Testis (tissue), 3 donors: ENCODE results near the gene SRSF5. TPM values are rescaled to one million over a fixed set of nuclear protein-coding genes. Genes with fewer than 3 reads are reported as not detected.

Source experiments
- DNase-seq: peaks from one replicate; pipeline ENCODE4 v3.0.0-alpha.2; 2019
- H3K27ac ChIP-seq, 2 donors: fragments of 200-600 bp; sonication (generic); one replicate each; pipeline ENCODE4 v1.5.1; 2019
- H3K27me3 ChIP-seq: fragments of 200-600 bp; sonication (generic); one replicate; pipeline ENCODE4 v1.5.1; 2019
- H3K36me3 ChIP-seq: fragments of 200-600 bp; sonication (generic); one replicate; pipeline ENCODE4 v1.5.1; 2017; ENCODE audit warnings: low read depth; ENCODE audit errors: missing control alignments
- H3K4me1 ChIP-seq: fragments of 200-600 bp; sonication (generic); one replicate; pipeline ENCODE4 v1.5.1; 2019
- H3K4me3 ChIP-seq, 2 donors: fragments of 200-600 bp; sonication (generic); one replicate each; pipeline ENCODE4 v1.5.1; 2017 to 2019
- H3K9me3 ChIP-seq: fragments of 200-600 bp; sonication (generic); one replicate; pipeline ENCODE4 v1.5.1; 2017
- POLR2A ChIP-seq: fragments of 450-650 bp; IDR thresholded peaks from one replicate; pipeline ENCODE4 v1.6.1; 2017; ENCODE audit warnings: antibody characterized with exemption, mild to moderate bottlenecking, moderate library complexity
- WGBS, 2 donors: methylation state at CpG; one replicate each; pipeline ENCODE4 v1.1.5; 2018; 5-methylcytosine and 5-hydroxymethylcytosine counted together
- intact Hi-C: fragments of 100-400 bp; cut with DNase I; formaldehyde crosslinking; loops from one replicate; pipeline ENCODE4 v1.15.1; 2023; ENCODE audit warnings: low total_unique reads
- polyA plus RNA-seq: library from polyadenylated mRNA; stranded (reverse); fragments of 350-450 nt; fragmentation: Illumina TruSeq; extraction: RNeasy Lipid Tissue Mini Kit (QIAGEN cat#74804); gene quantifications from one replicate; pipeline ENCODE4 v1.2.3, GENCODE V29; 2014; ENCODE audit warnings: low read depth, low replicate concordance; ENCODE audit not compliant: insufficient read depth
- small RNA-seq, 2 donors: library from RNA; depleted of rRNA; stranded (forward); fragments of <200 nt; gene quantifications; one replicate each; pipeline ENCODE3, GENCODE V24; 2016
- total RNA-seq, 2 donors: library from RNA; depleted of rRNA; stranded (reverse); fragments of >200 nt; gene quantifications; one replicate each; pipeline ENCODE4 v1.2.3, GENCODE V29; 2016
- TF ChIP-seq, protein P1 (sequence below), 3 experiments: fragments of 450-650 bp in 2 of 3; fragments of 200-600 bp in 1 of 3; sonication (generic) in 1 of 3; IDR thresholded peaks; one replicate each; pipeline ENCODE4 v1.5.1; 2016 to 2019; ENCODE audit warnings: antibody characterized with exemption in 3 of 3, mild to moderate bottlenecking in 2 of 3, moderate library complexity in 1 of 3

SRSF5 gene
- total and polyA plus RNA-seq, 3 donors from 2014 or later = 341 to 530 (median 500) TPM

- Histone ChIP-seq H3K4me1 (no peaks in the 10 kb centered on the region), H3K4me3 (no peak overlapping the region), H3K9me3 (no peaks in the 10 kb centered on the region), H3K27ac (no peak overlapping the region), H3K36me3 (no peaks in the 10 kb centered on the region), H3K27me3 (no peaks in the 10 kb centered on the region)
- DNase-seq = no peak
- 93 to 94% methylated on average over 5 of the region's 5 CpGs for WGBS, 2 donors
- intact Hi-C loops = loop anchor here (5.0 kb wide), 1 partner anchor 211 kb away; no protein-coding TSS in a partner anchor
- no peak for TF ChIP-seq POLR2A
- TF ChIP-seq, protein P1, sequence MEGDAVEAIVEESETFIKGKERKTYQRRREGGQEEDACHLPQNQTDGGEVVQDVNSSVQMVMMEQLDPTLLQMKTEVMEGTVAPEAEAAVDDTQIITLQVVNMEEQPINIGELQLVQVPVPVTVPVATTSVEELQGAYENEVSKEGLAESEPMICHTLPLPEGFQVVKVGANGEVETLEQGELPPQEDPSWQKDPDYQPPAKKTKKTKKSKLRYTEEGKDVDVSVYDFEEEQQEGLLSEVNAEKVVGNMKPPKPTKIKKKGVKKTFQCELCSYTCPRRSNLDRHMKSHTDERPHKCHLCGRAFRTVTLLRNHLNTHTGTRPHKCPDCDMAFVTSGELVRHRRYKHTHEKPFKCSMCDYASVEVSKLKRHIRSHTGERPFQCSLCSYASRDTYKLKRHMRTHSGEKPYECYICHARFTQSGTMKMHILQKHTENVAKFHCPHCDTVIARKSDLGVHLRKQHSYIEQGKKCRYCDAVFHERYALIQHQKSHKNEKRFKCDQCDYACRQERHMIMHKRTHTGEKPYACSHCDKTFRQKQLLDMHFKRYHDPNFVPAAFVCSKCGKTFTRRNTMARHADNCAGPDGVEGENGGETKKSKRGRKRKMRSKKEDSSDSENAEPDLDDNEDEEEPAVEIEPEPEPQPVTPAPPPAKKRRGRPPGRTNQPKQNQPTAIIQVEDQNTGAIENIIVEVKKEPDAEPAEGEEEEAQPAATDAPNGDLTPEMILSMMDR (IDR thresholded peaks at IDR 0.05) = no peak
These were observed 49.3 kb downstream of the SRSF5 start for GRCh38 chr14:69816216-69816615.

- Histone ChIP-seq H3K9me3 (no peaks in the 10 kb centered on the region), H3K27ac (no peak overlapping the region), H3K36me3 (no peaks in the 10 kb centered on the region), H3K4me1 (no peaks in the 10 kb centered on the region), H3K4me3 (no peak overlapping the region), H3K27me3 (no peaks in the 10 kb centered on the region)
- no peak for TF ChIP-seq POLR2A
- TF ChIP-seq, protein P1 (IDR thresholded peaks at IDR 0.05) = peak; percentile 90 to 96 (median 95)
- 5 to 7% methylated on average over 11 of the region's 11 CpGs for WGBS, 2 donors
- DNase-seq = peak; percentile 72
- intact Hi-C loops = loop anchor here (5.0 kb wide), 1 partner anchor 209 kb away; no protein-coding TSS in a partner anchor
These were observed 51.8 kb downstream of the SRSF5 start for GRCh38 chr14:69818758-69819191.

- no peak for TF ChIP-seq POLR2A
- TF ChIP-seq, protein P1 (IDR thresholded peaks at IDR 0.05) = no peak
- Histone ChIP-seq H3K9me3 (no peaks in the 10 kb centered on the region), H3K36me3 (no peaks in the 10 kb centered on the region), H3K27me3 (no peaks in the 10 kb centered on the region), H3K4me1 (no peaks in the 10 kb centered on the region), H3K4me3 (no peak overlapping the region), H3K27ac (no peak overlapping the region)
- intact Hi-C loops = loop anchor here (5.0 kb wide), 1 partner anchor 208 kb away; no protein-coding TSS in a partner anchor
- 78 to 94% methylated on average over 8 of the region's 8 CpGs for WGBS, 2 donors
- no peak for DNase-seq
These were observed 52.7 kb downstream of the SRSF5 start for GRCh38 chr14:69819607-69820006.

- 90 to 95% methylated on average over 2 of the region's 2 CpGs for WGBS, 2 donors
These were observed 54.0 kb downstream of the SRSF5 start for GRCh38 chr14:69820991-69821390.

More at GRCh38 chr14:69820991-69821390, 54.0 kb downstream of the SRSF5 start:
- Histone ChIP-seq H3K4me3 (no peak overlapping the region), H3K9me3 (no peaks in the 10 kb centered on the region), H3K36me3 (no peaks in the 10 kb centered on the region), H3K4me1 (no peaks in the 10 kb centered on the region), H3K27ac (no peak overlapping the region), H3K27me3 (no peaks in the 10 kb centered on the region)
- intact Hi-C loops = no loop called here
- TF ChIP-seq, protein P1 (IDR thresholded peaks at IDR 0.05) = no peak
- TF ChIP-seq POLR2A = no peak
- no peak for DNase-seq

Small RNA genes lying within 50 kb of the gene (small RNA-seq; reads per million reads assigned to genes)
- gene RF00614 = 0 reads per million in 2 donors

Other genes starting within 250 kb of the SRSF5 start
- 1 to 10 TPM; 1.7 to 1.9 TPM for gene CCDC177, start 192.3 kb upstream of the SRSF5 start, total RNA-seq
- 0.63 TPM for gene CCDC177, start 192.3 kb upstream of the SRSF5 start, polyA plus RNA-seq
- 10 to 100 TPM; 38.7 to 39.5 TPM for gene SUSD6, start 155.5 kb upstream of the SRSF5 start, total RNA-seq
- 27.7 TPM for gene SUSD6, start 155.5 kb upstream of the SRSF5 start, polyA plus RNA-seq
- gene SLC10A1, start 30.1 kb downstream of the SRSF5 start, total RNA-seq = not detected
- 0.30 TPM for gene SLC10A1, start 30.1 kb downstream of the SRSF5 start, polyA plus RNA-seq
- 100 to 1,000 TPM; 143 to 248 TPM for gene SMOC1, start 112.3 kb downstream of the SRSF5 start, total RNA-seq
- gene SMOC1, start 112.3 kb downstream of the SRSF5 start, polyA plus RNA-seq = 88.2 TPM